SK-N-SH treated with all-trans-retinoic acid at 6 μM for 48 hours (cell line): ENCODE data around the gene COL17A1.
A peak's percentile ranks its signal among the peaks of the same experiment; 100 is the strongest.

Experiments used
- ATAC-seq: fragments of 200-7000 bp; cut with Tn5 transposase; 3 replicates; pipeline ENCODE4 v1.9.1; 2020; ENCODE audit warnings: mild to moderate bottlenecking, moderate library complexity
- ARNTL ChIP-seq: fragments of 450-650 bp; formaldehyde crosslinking; IDR thresholded peaks from 2 replicates; pipeline ENCODE4 v1.5.0; 2020; ENCODE audit warnings: low read depth, mild to moderate bottlenecking, moderate library complexity, borderline replicate concordance
- BACH2 ChIP-seq: fragments of 250-450 bp; sonication (Bioruptor Pico); IDR thresholded peaks from 2 replicates; pipeline ENCODE4 v1.9.0; 2021; ENCODE audit warnings: mild to moderate bottlenecking, borderline replicate concordance
- CSDC2 ChIP-seq: fragments of 250-450 bp; sonication (Bioruptor Pico); IDR thresholded peaks from 2 replicates; pipeline ENCODE4 v1.5.0; 2020; ENCODE audit warnings: mild to moderate bottlenecking, moderate library complexity
- ESRRG ChIP-seq: fragments of 250-450 bp; sonication (Bioruptor Pico); IDR thresholded peaks from 2 replicates; pipeline ENCODE4 v1.6.1; 2021; ENCODE audit warnings: mild to moderate bottlenecking
- GLIS3 ChIP-seq: fragments of 250-450 bp; sonication (Bioruptor Pico); IDR thresholded peaks from 2 replicates; pipeline ENCODE4 v1.5.0; 2020; ENCODE audit warnings: mild to moderate bottlenecking, moderate library complexity
- ISL1 ChIP-seq: fragments of 250-450 bp; sonication (Bioruptor Pico); IDR thresholded peaks from 2 replicates; pipeline ENCODE4 v2.1.2; 2022; ENCODE audit warnings: mild to moderate bottlenecking, moderate library complexity
- OSR1 ChIP-seq: fragments of 250-450 bp; sonication (Bioruptor Pico); IDR thresholded peaks from 2 replicates; pipeline ENCODE4 v1.8.0; 2022; ENCODE audit warnings: moderate library complexity, mild to moderate bottlenecking, inconsistent platforms
- PPARA ChIP-seq: fragments of 250-450 bp; sonication (Bioruptor Pico); IDR thresholded peaks from 2 replicates; pipeline ENCODE4 v1.5.0; 2020; ENCODE audit warnings: mild to moderate bottlenecking, borderline replicate concordance
- RARB ChIP-seq: fragments of 250-450 bp; sonication (Bioruptor Pico); IDR thresholded peaks from 2 replicates; pipeline ENCODE4 v1.8.0; 2021; ENCODE audit warnings: mild to moderate bottlenecking, moderate library complexity
- TCF4 ChIP-seq: fragments of 250-450 bp; sonication (Bioruptor Pico); IDR thresholded peaks from 2 replicates; pipeline ENCODE4 v1.8.0; 2021; ENCODE audit warnings: mild to moderate bottlenecking, moderate library complexity, borderline replicate concordance
- TOX ChIP-seq: fragments of 250-450 bp; sonication (Bioruptor Pico); IDR thresholded peaks from 2 replicates; pipeline ENCODE4 v1.8.0; 2021; ENCODE audit warnings: mild to moderate bottlenecking, moderate library complexity, borderline replicate concordance
- ZC3H10 ChIP-seq: fragments of 250-450 bp; sonication (Bioruptor Pico); IDR thresholded peaks from 2 replicates; pipeline ENCODE4 v1.5.1; 2021; ENCODE audit warnings: mild to moderate bottlenecking, moderate library complexity
- ZFP3 ChIP-seq: fragments of 250-450 bp; sonication (Bioruptor Pico); IDR thresholded peaks from 2 replicates; pipeline ENCODE4 v1.5.0; 2020; ENCODE audit warnings: mild to moderate bottlenecking, moderate library complexity
- ZFP30 ChIP-seq: fragments of 450-650 bp; formaldehyde crosslinking; IDR thresholded peaks from 2 replicates; pipeline ENCODE4 v1.5.0; 2022; ENCODE audit warnings: mild to moderate bottlenecking, moderate library complexity
- ZNF565 ChIP-seq: fragments of 450-650 bp; formaldehyde crosslinking; conservative IDR thresholded peaks from 2 replicates; pipeline ENCODE4 v1.5.0; 2020; ENCODE audit warnings: low read depth, mild to moderate bottlenecking, moderate library complexity
- ZNF70 ChIP-seq: fragments of 450-650 bp; formaldehyde crosslinking; IDR thresholded peaks from 2 replicates; pipeline ENCODE4 v1.5.0; 2020; ENCODE audit warnings: mild to moderate bottlenecking, moderate library complexity
- ZNF8 ChIP-seq: fragments of 450-650 bp; formaldehyde crosslinking; IDR thresholded peaks from 2 replicates; pipeline ENCODE4 v1.5.0; 2020; ENCODE audit warnings: mild to moderate bottlenecking, moderate library complexity
- TF ChIP-seq, protein P1 (sequence below): fragments of 250-450 bp; sonication (Bioruptor Pico); IDR thresholded peaks from 2 replicates; pipeline ENCODE4 v1.8.0; 2020; ENCODE audit warnings: mild to moderate bottlenecking, moderate library complexity, borderline replicate concordance
- TF ChIP-seq, protein P2 (sequence below): fragments of 250-450 bp; sonication (Bioruptor Pico); IDR thresholded peaks from 2 replicates; pipeline ENCODE4 v1.5.0; 2020; ENCODE audit warnings: mild to moderate bottlenecking, moderate library complexity
- TF ChIP-seq, protein P3 (sequence below): fragments of 250-450 bp; sonication (Bioruptor Pico); IDR thresholded peaks from 2 replicates; pipeline ENCODE4 v1.5.1; 2021; ENCODE audit warnings: mild to moderate bottlenecking, moderate library complexity
- TF ChIP-seq, protein P4 (sequence below): fragments of 250-450 bp; sonication (Bioruptor Pico); IDR thresholded peaks from 2 replicates; pipeline ENCODE4 v1.8.0; 2021; ENCODE audit warnings: low read depth, mild to moderate bottlenecking, moderate library complexity, borderline replicate concordance
- TF ChIP-seq, protein P5 (sequence below): fragments of 250-450 bp; sonication (Bioruptor Pico); IDR thresholded peaks from 2 replicates; pipeline ENCODE4 v1.5.1; 2020; ENCODE audit warnings: low read depth, mild to moderate bottlenecking, moderate library complexity

Gene COL17A1

DNA sequence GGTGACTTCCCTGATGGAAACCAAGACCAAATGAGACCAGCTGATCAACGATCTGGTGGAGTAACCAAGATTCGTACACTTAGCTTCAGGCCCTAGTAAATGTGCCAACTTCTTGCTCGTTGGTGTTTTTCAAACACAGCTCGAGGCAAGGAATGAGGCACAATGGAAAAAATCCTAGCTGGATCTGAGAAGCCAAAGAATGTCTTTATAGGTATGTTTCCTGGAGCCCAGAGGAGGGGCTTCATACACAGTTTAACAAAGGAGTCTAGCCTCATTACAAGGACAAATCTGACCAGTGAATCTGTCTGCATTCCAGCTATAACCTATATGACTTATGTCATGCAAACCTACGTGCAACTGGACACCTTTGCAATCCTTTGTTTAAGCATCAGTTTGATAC is 3.7 kb downstream of the COL17A1 start:
- no peak for ATAC-seq
- no peak for TF ChIP-seq ZFP30 (CRISPR knock-in tag)
- no peak for TF ChIP-seq ZNF565 (CRISPR knock-in tag)
- TF ChIP-seq BACH2 (CRISPR knock-in tag): no peak
- no peak for TF ChIP-seq ARNTL (CRISPR knock-in tag)

DNA sequence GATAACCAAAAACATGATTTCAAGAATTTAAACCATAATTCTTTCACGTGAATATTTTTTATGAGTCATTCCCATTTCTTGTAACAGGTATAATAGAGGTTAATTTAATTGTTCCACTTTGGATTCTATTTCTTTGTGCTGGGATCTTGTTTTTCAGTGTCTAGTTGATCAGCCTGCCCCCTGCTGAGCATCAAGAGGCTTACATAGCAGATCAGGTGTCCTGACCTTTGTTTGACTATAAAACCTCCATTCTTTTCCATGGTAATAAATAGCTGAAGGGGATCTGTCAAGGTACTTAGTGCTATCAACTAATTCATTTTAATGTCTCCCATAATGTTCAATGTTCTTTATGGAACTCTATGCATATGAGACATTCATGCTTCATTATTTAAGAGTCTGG is 4.9 kb downstream of the COL17A1 start:
- TF ChIP-seq, protein P1, sequence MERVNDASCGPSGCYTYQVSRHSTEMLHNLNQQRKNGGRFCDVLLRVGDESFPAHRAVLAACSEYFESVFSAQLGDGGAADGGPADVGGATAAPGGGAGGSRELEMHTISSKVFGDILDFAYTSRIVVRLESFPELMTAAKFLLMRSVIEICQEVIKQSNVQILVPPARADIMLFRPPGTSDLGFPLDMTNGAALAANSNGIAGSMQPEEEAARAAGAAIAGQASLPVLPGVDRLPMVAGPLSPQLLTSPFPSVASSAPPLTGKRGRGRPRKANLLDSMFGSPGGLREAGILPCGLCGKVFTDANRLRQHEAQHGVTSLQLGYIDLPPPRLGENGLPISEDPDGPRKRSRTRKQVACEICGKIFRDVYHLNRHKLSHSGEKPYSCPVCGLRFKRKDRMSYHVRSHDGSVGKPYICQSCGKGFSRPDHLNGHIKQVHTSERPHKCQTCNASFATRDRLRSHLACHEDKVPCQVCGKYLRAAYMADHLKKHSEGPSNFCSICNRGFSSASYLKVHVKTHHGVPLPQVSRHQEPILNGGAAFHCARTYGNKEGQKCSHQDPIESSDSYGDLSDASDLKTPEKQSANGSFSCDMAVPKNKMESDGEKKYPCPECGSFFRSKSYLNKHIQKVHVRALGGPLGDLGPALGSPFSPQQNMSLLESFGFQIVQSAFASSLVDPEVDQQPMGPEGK (CRISPR knock-in tag): no peak
- TF ChIP-seq ZNF565 (CRISPR knock-in tag) (no peak), GLIS3 (CRISPR knock-in tag) (no peak), CSDC2 (CRISPR knock-in tag) (no peak), OSR1 (CRISPR knock-in tag) (no peak), PPARA (CRISPR knock-in tag) (no peak), ESRRG (CRISPR knock-in tag) (no peak), ZFP3 (CRISPR knock-in tag) (no peak), ZFP30 (CRISPR knock-in tag) (no peak), TOX (CRISPR knock-in tag) (no peak), BACH2 (CRISPR knock-in tag) (no peak)
- TF ChIP-seq, protein P2, sequence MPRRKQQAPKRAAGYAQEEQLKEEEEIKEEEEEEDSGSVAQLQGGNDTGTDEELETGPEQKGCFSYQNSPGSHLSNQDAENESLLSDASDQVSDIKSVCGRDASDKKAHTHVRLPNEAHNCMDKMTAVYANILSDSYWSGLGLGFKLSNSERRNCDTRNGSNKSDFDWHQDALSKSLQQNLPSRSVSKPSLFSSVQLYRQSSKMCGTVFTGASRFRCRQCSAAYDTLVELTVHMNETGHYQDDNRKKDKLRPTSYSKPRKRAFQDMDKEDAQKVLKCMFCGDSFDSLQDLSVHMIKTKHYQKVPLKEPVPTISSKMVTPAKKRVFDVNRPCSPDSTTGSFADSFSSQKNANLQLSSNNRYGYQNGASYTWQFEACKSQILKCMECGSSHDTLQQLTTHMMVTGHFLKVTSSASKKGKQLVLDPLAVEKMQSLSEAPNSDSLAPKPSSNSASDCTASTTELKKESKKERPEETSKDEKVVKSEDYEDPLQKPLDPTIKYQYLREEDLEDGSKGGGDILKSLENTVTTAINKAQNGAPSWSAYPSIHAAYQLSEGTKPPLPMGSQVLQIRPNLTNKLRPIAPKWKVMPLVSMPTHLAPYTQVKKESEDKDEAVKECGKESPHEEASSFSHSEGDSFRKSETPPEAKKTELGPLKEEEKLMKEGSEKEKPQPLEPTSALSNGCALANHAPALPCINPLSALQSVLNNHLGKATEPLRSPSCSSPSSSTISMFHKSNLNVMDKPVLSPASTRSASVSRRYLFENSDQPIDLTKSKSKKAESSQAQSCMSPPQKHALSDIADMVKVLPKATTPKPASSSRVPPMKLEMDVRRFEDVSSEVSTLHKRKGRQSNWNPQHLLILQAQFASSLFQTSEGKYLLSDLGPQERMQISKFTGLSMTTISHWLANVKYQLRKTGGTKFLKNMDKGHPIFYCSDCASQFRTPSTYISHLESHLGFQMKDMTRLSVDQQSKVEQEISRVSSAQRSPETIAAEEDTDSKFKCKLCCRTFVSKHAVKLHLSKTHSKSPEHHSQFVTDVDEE (CRISPR knock-in tag): no peak
- TF ChIP-seq, protein P3, sequence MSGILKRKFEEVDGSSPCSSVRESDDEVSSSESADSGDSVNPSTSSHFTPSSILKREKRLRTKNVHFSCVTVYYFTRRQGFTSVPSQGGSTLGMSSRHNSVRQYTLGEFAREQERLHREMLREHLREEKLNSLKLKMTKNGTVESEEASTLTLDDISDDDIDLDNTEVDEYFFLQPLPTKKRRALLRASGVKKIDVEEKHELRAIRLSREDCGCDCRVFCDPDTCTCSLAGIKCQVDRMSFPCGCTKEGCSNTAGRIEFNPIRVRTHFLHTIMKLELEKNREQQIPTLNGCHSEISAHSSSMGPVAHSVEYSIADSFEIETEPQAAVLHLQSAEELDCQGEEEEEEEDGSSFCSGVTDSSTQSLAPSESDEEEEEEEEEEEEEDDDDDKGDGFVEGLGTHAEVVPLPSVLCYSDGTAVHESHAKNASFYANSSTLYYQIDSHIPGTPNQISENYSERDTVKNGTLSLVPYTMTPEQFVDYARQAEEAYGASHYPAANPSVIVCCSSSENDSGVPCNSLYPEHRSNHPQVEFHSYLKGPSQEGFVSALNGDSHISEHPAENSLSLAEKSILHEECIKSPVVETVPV (CRISPR knock-in tag): no peak
- ATAC-seq: peak; percentile 63

DNA sequence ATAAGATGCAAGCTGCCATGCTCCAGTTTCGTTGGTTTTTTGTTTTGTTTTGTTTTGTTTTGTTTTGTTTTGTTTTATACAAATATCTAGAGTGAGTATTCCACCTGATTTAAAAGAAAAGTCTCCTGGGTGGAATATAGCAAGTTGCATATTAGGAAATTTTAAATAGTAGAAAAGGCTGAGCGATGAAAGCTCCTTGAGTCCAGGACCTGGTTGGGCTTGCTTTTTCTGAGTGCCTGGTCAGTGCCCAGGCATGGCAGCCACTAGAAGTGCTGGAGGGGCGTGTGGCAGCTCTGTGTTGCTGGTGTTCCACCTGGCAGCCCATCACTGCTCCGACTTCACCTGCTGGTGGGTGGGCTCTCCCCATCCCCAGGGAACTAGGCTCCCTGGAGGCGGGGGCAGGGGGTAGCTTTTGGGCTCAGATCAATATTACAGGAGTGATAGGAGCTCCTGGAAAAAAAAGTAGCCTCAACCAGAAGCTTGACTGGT is 8.0 kb downstream of the COL17A1 start:
- TF ChIP-seq RARB (no peak), ESRRG (CRISPR knock-in tag) (no peak), GLIS3 (CRISPR knock-in tag) (no peak)
- ATAC-seq: no peak

DNA sequence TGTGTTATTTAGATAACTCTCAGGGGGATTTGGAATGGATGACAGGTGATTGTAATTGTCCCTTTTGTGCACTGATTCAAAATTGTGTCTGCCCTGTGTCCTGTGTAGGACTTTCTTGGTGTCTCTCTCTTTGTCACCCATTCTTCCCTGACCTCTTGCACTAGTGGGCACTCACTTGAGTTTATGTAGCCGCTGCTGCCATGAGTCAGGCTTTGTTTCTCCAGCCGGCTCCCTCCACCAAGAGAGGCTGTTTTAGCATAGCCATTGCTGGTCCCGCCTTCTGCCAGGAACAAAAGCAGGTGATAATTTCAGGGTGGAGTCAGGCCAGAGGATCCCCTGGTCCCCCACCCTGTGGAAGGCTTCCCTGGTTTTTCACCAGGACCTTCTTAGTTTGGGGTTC is 8.4 kb downstream of the COL17A1 start:
- ATAC-seq: no peak
- TF ChIP-seq TCF4 (CRISPR knock-in tag) (no peak), ZNF8 (CRISPR knock-in tag) (no peak), GLIS3 (CRISPR knock-in tag) (no peak), TOX (CRISPR knock-in tag) (no peak), OSR1 (CRISPR knock-in tag) (no peak), CSDC2 (CRISPR knock-in tag) (no peak), ESRRG (CRISPR knock-in tag) (no peak), ZFP30 (CRISPR knock-in tag) (no peak), ZNF565 (CRISPR knock-in tag) (no peak), ZNF70 (CRISPR knock-in tag) (no peak), PPARA (CRISPR knock-in tag) (no peak), ZC3H10 (CRISPR knock-in tag) (no peak), BACH2 (CRISPR knock-in tag) (no peak), ZFP3 (CRISPR knock-in tag) (no peak), ISL1 (CRISPR knock-in tag) (no peak)
- TF ChIP-seq, protein P4, sequence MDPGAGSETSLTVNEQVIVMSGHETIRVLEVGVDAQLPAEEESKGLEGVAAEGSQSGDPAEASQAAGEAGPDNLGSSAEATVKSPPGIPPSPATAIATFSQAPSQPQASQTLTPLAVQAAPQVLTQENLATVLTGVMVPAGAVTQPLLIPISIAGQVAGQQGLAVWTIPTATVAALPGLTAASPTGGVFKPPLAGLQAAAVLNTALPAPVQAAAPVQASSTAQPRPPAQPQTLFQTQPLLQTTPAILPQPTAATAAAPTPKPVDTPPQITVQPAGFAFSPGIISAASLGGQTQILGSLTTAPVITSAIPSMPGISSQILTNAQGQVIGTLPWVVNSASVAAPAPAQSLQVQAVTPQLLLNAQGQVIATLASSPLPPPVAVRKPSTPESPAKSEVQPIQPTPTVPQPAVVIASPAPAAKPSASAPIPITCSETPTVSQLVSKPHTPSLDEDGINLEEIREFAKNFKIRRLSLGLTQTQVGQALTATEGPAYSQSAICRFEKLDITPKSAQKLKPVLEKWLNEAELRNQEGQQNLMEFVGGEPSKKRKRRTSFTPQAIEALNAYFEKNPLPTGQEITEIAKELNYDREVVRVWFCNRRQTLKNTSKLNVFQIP (CRISPR knock-in tag): no peak
- TF ChIP-seq, protein P1 (CRISPR knock-in tag): no peak
- TF ChIP-seq, protein P5, sequence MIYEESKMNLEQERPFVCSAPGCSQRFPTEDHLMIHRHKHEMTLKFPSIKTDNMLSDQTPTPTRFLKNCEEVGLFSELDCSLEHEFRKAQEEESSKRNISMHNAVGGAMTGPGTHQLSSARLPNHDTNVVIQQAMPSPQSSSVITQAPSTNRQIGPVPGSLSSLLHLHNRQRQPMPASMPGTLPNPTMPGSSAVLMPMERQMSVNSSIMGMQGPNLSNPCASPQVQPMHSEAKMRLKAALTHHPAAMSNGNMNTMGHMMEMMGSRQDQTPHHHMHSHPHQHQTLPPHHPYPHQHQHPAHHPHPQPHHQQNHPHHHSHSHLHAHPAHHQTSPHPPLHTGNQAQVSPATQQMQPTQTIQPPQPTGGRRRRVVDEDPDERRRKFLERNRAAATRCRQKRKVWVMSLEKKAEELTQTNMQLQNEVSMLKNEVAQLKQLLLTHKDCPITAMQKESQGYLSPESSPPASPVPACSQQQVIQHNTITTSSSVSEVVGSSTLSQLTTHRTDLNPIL (CRISPR knock-in tag): no peak
